ENCODE measurements around the gene CDK4.

Gene CDK4

DNA sequence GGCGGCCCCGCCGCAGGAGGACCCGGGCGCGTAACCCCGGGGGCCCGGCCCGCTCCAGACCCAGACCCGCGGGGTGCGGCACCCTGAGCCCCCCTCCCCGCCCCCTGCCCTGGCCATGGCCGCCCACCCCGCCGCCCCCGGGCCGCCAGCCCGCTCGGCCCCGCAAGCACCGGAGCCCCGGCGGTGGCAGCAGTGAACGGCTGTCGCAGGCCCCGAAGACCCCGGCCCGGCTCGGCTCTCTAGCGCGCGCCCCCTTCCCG lies 3.0 kb upstream of the CDK4 start:
- DNase-seq, result no peak

DNA sequence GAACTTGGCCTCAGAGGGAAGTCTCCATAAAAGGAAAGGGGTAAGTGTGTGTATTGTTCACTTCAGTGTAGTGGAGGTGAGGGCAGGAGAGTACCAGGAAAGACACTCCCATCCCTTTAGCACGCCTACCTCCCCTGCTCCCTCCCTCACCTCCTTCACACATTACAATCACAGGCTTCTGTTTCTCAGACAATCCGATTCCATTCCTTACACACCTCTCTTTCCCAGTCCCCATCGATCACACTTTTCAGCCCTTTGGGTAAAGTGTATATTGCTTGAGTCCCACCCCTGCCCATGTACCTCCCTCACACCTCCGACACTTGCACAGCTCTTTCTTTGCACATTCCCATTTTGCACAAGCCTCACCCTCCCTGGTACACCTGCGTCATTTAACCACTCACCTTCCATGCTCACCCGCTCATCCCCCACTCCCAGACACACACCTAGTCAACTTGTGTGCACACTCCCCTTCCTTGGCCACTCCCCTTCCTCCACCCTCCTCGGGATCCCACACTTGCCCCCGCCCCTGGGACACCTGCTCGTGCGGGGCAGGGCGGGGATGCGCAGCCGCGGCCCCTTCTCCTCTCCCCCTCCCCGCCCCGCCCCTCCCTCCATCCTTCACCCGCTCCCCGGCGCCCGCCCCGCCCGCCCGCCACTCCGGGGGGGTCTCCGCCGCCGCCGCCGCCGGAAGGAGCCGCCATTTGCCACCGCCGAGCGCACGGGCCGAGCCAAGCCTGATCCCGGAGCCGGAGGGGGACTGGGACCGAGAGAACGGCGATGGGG lies 2.5 kb upstream of the CDK4 start, which contains the start of gene MARCHF9:
Gene MARCHF9, plus strand, starts transcription at position 693 of the 783 bp plus-strand sequence. CDS start 426 bp downstream, outside the sequence.
- DNase-seq, result peak; percentile 83

DNA sequence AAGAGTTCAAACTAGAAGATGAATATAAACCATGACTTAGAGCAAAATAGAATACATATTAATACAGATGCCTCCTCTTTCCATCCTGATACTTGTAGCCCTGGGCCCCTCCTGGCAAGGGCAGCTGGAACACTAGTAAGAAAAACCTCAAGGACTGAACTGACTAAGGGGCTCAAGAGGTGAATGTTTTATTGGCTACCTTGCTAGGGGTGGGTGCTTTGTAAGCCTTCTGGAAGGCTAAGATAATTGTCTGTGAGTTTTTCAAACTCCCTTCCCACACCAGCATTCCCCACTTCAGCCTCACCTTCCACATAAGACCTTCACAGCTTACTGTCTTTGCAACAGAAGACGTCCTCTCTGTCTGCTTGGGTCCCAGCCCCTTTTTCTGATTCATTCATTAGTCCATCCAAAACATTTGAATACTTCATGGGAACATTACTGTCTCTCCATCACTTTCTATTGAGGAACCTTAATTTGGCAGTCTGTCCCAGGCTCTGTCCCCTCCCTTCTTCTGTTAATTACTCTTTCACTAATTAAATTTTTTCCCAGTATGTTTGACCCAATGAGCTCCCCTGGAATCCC lies 1.7 kb upstream of the CDK4 start:
- no peak for DNase-seq

DNA sequence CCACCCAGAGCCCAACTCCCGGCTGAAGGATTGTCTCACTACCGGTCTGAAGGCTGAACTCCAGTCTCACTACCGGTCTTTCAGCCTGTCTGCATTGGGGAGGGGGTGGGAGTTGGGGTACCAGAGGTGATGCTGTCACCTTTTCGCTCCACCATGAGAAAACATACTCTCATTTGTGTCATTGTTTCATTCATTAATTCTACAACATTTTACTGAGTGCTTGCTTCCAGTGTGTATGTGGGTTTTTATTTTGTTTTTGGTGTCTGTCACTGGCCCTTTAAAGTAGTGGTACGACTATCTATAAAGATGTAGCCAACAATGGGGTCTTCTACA lies 524 bp upstream of the CDK4 start:
- DNase-seq, result no peak

DNA sequence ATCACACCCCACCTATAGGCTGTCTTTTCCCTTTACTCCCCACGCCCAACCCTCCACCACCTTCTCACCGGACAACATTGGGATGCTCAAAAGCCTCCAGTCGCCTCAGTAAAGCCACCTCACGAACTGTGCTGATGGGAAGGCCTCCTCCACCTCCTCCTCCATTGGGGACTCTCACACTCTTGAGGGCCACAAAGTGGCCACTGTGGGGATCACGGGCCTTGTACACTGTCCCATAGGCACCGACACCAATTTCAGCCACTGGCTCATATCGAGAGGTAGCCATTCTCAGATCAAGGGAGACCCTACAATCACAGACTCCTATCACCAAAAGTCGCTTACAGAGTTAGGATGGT lies 700 bp downstream of the CDK4 start:
- no peak for DNase-seq

DNA sequence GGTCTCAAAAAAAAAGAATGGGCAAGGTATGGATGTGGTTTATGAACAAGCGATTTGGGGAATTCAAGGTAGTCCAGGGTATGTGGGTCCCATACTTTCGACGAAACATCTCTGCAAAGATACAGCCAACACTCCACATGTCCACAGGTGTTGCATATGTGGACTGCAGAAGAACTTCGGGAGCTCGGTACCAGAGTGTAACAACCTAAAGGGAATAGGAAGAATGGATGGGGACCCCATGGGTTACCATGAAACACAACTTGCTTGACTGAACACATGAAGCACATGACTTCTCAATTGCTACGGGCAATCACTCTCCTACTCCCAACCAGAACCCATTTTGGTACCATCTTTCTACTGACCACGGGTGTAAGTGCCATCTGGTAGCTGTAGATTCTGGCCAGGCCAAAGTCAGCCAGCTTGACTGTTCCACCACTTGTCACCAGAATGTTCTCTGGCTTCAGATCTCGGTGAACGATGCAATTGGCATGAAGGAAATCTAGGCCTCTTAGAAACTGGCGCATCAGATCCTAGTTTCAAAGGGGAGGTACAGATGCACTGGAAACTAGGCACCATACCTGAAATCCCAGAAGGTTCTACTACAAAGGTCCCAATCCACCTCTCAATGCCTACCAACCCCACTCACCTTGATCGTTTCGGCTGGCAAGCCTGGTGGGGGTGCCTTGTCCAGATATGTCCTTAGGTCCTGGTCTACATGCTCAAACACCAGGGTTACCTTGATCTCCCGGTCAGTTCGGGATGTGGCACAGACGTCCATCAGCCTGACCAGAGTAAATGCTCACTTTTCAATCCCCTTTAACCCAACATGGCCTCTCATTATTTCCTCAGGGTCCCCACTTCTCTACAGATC lies 1.3 kb downstream of the CDK4 start:
- no peak for DNase-seq

DNA sequence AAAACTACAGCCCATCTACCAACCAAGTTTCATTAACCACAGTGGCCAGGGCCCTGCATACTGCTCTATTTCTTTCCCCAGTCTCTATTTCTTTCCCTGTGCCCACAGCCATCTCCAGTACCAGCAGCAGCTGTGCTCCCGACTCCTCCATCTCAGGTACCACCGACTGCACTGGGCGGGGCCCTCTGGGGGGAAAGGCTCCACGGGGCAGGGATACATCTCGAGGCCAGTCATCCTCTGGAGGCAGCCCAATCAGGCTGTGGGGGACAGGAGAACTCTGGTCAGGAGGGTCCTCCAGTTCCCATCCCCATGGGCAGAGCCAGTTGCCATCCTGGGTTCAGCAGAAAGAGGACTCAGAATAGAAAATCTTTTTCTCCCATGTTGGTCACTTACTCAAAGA lies 3.0 kb downstream of the CDK4 start:
- no peak for DNase-seq

DNA sequence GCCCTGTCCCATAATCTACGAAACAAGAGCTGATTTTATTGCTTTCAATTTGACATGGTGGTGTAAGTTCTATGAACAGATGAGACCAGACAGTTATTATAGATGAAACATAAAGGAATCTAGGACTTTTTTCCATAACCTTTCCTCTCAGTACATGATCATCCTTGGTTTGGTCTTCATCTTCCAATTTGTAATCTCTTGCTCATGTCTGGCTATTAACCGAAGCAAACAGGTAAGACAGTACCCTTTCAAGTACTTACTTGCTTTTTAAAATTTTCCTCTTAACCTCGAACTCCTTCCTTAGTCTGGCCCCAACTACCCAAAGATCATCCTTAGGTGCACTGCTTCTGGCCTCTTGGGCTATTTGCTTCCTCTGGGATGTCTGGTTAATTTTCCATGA lies 6.1 kb downstream of the CDK4 start:
- DNase-seq, result no peak

DNA sequence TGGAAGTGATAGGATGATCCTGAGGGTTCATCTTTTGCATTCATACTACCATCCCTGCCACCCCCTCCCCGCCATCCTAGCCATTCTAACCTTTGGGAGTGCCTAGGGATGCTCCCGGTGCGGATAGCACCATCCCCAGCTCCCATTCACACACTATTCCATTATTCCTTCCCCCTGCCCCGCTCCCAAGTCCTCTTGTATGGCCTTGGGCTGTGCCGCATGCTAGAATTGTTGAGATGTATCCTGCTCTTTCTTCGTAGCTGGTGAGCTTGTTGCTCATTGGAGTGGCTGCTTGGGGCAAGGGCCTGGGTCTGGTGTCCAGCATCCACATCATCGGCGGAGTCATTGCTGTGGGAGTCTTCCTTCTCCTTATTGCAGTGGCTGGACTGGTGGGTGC lies 6.6 kb downstream of the CDK4 start:
- no peak for DNase-seq

DNA sequence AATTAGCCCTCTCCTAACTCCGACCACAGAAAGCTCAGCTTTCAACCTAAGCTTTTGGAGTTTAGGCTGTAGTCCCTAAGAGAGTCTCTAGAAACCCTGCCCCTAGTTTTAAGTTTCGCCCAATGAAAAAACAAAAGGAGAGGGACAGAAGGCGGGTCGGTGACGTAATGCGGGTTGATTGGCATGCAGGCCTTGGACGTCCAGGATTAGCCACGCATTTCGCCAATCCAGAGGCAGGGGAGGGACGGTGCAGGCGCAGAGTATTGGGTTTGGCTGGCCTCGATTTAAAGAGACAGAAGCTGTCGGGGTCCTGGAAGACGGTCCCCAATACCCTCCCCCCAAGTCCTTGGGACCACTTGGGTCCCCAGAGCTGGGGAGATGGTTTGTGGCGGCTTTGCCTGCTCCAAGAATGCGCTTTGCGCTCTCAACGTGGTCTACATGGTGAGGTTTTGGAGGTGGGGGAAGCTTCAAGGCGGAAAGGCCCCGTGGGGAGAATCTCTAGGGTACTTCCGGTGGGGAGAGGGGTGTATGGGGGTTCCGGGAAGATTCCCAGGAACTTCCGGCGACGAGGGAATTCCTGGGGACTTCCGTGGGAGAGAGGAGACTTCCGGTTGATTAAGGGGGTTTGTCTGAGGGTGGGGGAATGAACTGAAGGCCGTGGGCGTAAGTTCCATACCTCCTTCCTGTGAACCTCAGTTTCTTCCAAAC lies 7.2 kb downstream of the CDK4 start, which contains the start of gene TSPAN31:
Gene TSPAN31, plus strand, starts transcription at position 263 of the 708 bp plus-strand sequence. Its CDS starts 116 bp downstream, at position 379.
- peak; percentile 96 for DNase-seq

DNA sequence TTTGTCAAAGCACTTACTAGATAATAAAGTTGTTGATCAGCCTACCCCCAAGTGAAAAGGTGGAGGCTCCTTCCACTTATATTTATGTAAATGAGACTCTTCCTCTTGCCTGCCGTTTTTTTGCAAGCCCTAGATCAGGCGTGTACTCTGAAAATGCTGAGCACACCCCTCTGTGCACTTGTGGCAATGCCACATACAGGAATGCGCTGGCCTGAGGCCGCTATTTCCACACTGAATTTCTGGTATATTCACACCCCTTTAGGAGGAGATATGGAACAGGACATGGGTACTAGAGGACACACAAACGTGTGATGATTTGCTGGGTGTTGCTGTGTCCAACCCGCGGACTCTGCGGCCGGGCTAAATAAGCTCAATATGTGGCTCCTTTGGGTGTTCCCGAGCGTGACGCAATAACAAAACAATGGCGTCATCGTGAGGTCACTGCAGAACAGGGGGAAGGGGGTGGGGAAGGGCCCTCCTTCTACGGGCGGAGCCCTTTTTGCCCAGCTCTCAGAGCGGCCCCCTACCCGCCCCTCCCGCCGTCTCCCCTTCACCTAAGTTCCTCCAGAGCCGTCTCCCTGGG lies 7.8 kb downstream of the CDK4 start:
- peak; percentile 84 for DNase-seq

DNA sequence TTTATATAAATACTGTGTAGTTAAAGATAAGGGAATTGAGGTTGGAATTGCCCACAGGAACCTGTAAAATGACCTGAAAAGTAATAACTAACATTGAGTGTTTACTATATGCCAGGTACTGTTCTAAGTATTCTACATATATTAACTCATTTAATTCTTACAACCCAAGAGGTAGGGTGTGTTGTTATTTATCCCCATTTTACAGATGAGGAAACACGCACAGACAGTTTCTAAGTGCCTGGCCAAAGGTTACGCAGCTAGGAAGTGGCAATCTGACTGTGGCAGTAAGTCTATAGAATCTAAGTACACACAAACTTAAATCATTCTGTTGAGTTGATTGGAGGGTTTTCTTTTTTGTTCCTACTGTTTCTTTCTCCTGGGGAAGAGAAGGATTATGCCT lies 8.3 kb downstream of the CDK4 start:
- DNase-seq, result no peak

DNA sequence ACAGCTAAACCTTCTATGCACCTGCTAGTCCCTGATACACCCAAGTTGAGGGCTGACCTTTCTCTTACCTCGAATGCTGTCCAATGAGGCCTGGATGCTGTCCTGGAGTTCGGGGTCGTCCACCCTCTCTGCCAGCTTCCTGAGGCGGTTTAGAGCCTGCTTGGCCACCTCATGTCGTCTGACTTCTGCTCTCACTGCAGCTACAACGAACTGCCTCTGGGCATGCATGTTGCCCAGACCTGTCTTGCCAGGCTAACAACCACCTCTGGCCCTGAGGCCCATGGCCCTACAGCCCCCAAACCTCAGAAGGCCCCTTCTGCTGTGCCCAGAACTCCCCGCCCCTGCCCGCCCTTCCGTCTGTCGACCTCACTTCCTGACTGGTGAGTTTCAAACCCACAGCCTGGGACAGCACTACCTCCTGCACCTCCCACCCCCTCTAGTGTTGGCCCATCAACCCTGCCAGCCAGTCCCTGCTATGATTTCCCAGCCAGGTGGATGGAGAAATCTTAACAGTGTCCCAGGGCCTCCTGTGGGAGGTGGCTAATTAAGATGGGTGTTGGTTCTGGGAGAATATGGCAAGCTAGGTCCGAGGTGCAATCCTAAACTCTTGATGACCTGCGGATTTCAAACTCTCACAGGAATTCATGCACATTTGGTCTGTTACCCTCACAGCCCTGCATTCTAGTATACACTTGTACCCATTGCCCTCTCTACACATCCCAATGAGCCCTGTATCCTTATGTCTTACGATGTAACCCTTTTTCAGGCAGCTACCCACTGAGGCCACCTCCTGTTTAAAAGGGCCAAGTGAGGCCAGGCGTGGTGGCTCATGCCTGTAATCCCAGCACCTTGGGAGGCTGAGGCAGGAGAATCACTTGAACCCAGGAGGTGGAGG lies 10.0 kb downstream of the CDK4 start:
- DNase-seq, result no peak

DNA sequence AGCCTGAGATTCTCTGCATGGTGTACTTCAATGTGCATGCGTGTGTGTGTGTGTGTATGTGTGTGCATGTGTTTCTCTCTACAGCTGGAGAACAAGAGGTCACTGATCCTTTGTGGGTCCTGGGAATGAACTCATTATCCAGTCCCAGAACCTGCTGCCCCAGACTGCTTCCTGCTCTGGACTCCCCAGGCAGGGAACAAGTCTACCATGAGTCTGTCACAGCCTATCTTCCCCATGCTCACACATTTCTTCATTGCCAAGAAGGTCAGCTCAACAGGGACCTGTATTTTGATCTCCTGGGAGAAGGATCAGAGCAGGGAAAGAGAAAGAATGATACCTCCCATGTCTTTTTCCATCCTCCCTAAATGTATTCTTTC lies 10.7 kb downstream of the CDK4 start:
- DNase-seq, result no peak

DNA sequence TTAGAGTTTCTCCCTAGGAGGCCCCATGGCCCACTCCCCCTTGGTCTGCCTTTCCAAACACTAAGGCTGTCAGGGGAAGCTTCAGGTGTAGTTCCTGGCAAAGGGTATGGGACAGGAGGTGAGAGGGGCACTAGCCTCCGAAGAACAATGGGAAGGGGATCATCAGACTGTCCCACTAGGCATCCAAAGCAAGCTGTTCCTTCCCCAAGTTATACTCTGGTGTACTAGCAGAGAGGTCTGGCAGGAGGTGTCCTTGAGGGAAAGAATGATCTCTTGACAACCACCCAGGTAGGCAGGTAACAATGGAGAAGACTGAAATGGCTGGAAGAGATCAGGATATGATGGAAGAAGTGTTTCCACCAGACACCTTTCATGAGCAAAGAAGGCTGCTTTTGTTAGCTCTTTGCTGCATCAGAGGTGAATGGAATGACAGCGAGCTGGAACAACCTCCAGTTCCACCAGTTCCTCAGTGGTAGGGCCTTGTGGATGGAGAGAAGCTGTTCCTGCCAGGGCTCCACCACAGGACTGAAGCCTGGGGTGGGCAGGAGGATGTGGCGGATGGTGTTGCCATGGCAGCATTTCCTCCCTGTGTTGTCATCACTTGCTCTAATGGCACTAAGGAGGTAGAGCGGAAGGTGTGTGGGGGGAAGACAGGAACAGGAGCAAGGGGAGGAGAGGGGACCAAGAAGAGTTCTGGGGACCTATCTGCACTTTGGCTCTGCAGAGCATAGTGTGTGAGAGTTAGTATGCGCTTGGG lies 11.3 kb downstream of the CDK4 start:
- no peak for DNase-seq

DNA sequence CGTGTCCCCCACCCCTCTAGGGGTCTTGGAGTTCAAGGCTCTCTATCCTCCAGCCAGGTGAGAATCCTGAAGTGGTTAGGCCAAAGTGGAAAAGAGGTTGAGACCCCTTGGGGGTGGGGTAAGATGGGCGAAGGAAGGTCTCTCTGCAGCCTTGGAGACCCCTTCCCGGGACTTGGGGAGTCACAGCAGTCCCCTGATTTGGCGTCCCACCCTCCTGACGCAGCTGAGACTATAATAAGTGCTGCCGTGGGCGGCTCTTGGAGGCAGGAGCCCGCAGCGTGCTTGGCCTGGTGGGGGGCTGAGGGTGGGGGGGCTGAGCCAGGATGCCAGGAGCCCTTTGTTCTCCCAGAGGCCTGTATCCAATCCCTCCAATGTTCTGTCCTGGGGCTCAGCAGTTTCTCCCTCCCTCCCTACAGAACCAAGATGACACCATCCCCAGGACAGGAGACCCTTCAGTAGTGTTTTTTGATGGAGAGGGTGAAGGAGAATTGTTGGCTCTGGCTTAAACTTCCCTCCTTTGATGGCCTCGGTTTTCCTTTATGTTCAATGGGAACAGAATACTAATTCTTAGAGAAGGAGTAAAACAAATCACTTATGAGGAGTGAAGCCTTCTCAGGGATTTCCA lies 12.1 kb downstream of the CDK4 start:
- DNase-seq, result no peak

DNA sequence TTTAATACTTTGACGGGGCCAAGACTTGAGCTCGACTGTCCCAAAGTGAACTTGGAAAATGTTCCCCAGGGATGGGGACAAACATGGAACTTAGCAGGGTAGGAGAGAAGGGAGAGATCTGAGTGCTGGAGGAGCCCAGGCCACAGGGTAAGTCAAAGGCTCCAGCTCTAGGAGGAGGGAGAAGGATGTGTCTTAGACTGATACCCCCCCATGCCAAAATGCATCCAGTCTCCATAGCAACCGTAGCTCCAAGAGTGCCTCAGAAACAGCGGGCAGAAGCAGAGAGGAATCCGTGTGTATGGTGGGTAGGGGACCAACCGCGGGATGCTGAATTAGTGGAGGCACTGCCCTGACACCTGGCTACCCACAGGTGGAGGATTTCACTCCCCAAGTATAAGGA lies 12.7 kb downstream of the CDK4 start:
- DNase-seq, result no peak

DNA sequence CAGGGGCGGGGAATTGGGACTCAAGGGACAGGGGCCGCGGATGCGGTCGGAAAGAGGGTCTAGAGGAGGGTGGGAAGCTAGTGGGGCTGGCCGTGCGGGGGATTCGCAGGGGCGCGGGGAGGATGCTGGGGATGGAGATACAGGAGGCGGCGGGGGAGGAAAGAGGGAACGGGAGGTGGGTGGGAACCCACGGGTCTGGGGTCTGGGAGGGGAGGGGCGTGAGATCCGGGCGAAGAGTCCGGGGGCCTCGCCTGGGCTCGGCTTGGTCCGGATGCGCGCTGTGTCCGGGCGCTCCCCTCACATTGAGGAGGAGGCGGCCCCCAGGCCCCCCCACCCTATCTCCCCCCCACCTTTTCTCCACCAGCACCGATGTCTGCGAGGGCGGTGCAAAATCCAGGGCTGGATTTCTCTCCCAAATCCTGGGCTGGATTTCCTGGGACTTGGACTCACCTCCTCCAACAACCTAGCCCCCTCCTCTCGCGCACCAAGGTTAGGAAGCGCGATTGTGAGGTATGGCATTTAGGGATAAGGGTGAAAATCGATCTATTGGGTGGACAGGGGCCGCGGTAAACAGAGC lies 13.4 kb downstream of the CDK4 start, which contains the start of gene AGAP2:
Gene AGAP2, minus strand, starts transcription at position 82 of the 577 bp plus-strand sequence. CDS start 496 bp downstream, outside the sequence.
- no peak for DNase-seq

DNA sequence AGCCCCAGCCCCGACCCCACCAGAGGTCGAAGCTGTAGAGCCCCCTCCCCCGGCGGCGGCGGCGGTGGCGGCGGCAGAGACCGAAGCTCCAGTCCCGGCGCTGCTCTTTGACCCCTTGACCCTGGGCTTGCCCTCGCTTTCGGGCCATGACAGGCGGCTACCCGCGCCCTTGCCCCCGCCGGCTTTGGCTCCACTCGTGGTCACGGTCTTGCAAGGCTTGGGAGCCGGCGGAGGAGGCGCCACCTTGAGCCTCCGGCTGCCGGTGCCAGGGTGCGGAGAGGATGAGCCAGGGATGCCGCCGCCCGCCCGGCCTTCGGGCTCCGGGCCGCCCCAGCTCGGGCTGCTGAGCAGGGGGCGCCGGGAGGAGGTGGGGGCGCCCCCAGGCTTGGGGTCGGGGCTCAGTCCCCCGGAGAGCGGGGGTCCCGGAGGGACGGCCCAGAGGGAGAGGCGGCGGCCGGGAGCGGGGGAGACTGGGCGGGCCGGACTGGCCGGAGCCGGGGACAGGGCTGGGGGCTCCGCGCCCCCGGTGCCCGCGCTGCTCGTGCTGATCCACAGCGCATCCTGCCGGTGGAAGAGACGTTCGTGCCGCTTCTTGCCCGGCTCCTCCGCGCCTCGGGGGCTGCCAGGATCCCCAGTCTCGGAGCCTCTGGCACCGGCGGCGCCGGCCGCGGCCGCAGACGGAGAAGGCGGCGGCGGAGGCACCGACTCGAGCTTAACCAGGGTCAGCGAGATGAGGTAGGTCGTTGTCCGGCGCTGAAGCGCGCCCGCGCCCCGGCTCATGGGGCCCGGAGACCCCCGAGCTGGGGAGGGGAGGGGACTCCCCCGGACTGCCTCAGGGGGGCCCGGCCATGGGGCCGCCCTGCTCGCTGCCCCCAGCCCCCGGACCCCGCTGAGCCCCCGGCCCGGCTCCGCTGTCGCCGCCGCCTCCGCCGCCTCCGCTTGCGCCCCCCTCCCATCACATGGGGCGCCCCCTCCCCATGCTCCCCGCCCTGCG lies 14.3 kb downstream of the CDK4 start:
- DNase-seq, result no peak
